Right kidney (tissue), 1 donor: Measurements from ENCODE around the gene TUBB1.
"Not testable (repeated sequence)": the region's sequence is repeated elsewhere in the genome, so short reads cannot be mapped to it uniquely, and the experiment has no call there.

ENCODE experiments used
- DNase-seq: peaks from one replicate; pipeline ENCODE4 v3.0.0-alpha.2; 2016

TUBB1 gene

GRCh38 chr20:59005523-59006166 is 13.6 kb upstream of the TUBB1 start:
- DNase-seq: no peak

GRCh38 chr20:59006167-59006863 is 12.9 kb upstream of the TUBB1 start:
- DNase-seq: no peak

GRCh38 chr20:59006864-59007664 is 12.2 kb upstream of the TUBB1 start, which contains the start of gene CTSZ:
TSS of gene CTSZ (minus strand) at chr20:59007254. CDS start at chr20:59007128, 126 bp downstream.
- DNase-seq: peak; percentile 71

- DNase-seq: no peak
Observed at GRCh38 chr20:59007665-59008511, 11.3 kb upstream of the TUBB1 start.

- no peak for DNase-seq
Observed at GRCh38 chr20:59008715-59009336, 10.4 kb upstream of the TUBB1 start.

GRCh38 chr20:59010321-59010994 is 8.8 kb upstream of the TUBB1 start:
- no peak for DNase-seq

GRCh38 chr20:59010995-59011873 is 8.0 kb upstream of the TUBB1 start:
- no peak for DNase-seq

GRCh38 chr20:59011874-59012157 is 7.4 kb upstream of the TUBB1 start:
- DNase-seq: not testable (repeated sequence)

GRCh38 chr20:59013031-59013951 is 5.9 kb upstream of the TUBB1 start:
- DNase-seq: no peak

GRCh38 chr20:59013959-59014608 is 5.1 kb upstream of the TUBB1 start:
- no peak for DNase-seq

- DNase-seq: no peak
Observed at GRCh38 chr20:59014680-59015389, 4.4 kb upstream of the TUBB1 start.

- no peak for DNase-seq
Observed at GRCh38 chr20:59015411-59015810, 3.8 kb upstream of the TUBB1 start.

GRCh38 chr20:59015812-59016711 is 3.2 kb upstream of the TUBB1 start:
- no peak for DNase-seq

- DNase-seq: no peak
Observed at GRCh38 chr20:59016795-59017492, 2.3 kb upstream of the TUBB1 start.

- DNase-seq: no peak
Observed at GRCh38 chr20:59017493-59018231, 1.6 kb upstream of the TUBB1 start.

- DNase-seq: no peak
Observed at GRCh38 chr20:59018817-59019216, 412 bp upstream of the TUBB1 start.
